ENCODE data around the gene GRN.

Gene GRN
- long read RNA-seq, donor 1, transcript GRN-201 (13 exons, 2,342 nt) = major isoform, 77 of 134 reads
- long read RNA-seq, donor 1, partial matches to known transcripts = 50 of 134 reads
- long read RNA-seq, donor 1, other reads (novel, unspliced or antisense) = 0 of 134 reads
- long read RNA-seq, donor 2, transcript GRN-201 (13 exons, 2,342 nt) = major isoform, 46 of 90 reads
- long read RNA-seq, donor 2, partial matches to known transcripts = 41 of 90 reads
- long read RNA-seq, donor 2, other reads (novel, unspliced or antisense) = 0 of 90 reads
- long read RNA-seq, donor 3, transcript GRN-201 (13 exons, 2,342 nt) = major isoform, 47 of 77 reads
- long read RNA-seq, donor 3, partial matches to known transcripts = 28 of 77 reads
- long read RNA-seq, donor 3, other reads (novel, unspliced or antisense) = 0 of 77 reads
- long read RNA-seq, donor 4, transcript GRN-201 (13 exons, 2,342 nt) = major isoform, 58 of 162 reads
- long read RNA-seq, donor 4, partial matches to known transcripts = 99 of 162 reads
- long read RNA-seq, donor 4, other reads (novel, unspliced or antisense) = 5 of 162 reads
- long read RNA-seq, donor 5, transcript GRN-201 (13 exons, 2,342 nt) = major isoform, 68 of 90 reads
- long read RNA-seq, donor 5, partial matches to known transcripts = 22 of 90 reads
- long read RNA-seq, donor 5, other reads (novel, unspliced or antisense) = 0 of 90 reads
- long read RNA-seq, donor 6, transcript GRN-201 (13 exons, 2,342 nt) = major isoform, 52 of 202 reads
- long read RNA-seq, donor 6, partial matches to known transcripts = 150 of 202 reads
- long read RNA-seq, donor 6, other reads (novel, unspliced or antisense) = 0 of 202 reads
- long read RNA-seq, donor 7 = 0 reads
- long read RNA-seq, donor 8, transcript GRN-201 (13 exons, 2,342 nt) = major isoform, 107 of 202 reads
- long read RNA-seq, donor 8, partial matches to known transcripts = 83 of 202 reads
- long read RNA-seq, donor 8, other reads (novel, unspliced or antisense) = 10 of 202 reads

DNA sequence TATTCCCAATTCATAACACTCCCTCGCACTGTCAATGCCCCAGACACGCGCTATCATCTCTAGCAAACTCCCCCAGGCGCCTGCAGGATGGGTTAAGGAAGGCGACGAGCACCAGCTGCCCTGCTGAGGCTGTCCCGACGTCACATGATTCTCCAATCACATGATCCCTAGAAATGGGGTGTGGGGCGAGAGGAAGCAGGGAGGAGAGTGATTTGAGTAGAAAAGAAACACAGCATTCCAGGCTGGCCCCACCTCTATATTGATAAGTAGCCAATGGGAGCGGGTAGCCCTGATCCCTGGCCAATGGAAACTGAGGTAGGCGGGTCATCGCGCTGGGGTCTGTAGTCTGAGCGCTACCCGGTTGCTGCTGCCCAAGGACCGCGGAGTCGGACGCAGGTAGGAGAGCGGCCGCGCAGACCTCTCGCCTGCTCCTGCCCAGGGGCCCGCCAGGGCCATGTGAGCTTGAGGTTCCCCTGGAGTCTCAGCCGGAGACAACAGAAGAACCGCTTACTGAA, at the start of gene GRN:
GRN (plus strand) TSS at position 364 of the 515 bp plus-strand sequence. CDS start 3,863 bp downstream, outside the sequence.
- peak; percentile 90 for DNase-seq

DNA sequence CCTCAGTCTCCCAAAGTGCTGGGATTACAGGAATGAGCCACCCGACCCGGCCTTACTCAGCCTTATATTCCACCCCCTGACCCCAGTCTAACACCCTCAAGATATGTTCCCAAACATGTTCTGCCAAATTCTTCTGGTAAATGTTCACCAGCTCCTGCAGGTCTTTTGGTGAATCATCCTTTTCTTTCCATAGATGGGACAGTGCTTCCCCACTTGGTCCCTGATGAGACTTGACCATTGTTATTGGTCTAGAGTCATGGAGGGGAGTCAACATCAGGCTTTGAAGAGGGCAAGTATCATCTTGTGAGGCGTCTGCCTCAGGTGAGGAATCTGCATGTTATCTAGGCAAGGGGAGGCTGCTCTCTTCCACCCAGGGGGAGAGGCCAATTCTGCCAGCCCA, 47.1 kb upstream of the GRN start:
- DNase-seq = no peak

DNA sequence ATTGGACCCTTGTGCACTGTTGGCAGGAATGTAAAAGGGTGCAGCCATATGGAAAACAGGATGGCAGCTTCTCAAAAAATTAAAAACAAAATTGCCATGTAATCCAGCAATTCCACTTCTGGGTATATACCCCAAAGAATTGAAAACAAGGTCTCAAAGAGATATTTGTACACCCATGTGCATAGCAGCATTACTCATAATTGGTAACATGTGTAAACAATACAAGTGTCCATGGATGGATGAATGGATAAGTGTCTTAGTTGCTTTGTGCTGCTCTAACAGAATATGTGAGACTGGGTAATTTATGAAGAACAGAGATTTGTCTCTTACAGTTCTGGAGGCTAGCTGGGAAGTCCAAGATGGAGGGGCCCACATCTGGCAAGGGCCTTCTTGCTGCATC, 40.5 kb upstream of the GRN start:
- DNase-seq = no peak

DNA sequence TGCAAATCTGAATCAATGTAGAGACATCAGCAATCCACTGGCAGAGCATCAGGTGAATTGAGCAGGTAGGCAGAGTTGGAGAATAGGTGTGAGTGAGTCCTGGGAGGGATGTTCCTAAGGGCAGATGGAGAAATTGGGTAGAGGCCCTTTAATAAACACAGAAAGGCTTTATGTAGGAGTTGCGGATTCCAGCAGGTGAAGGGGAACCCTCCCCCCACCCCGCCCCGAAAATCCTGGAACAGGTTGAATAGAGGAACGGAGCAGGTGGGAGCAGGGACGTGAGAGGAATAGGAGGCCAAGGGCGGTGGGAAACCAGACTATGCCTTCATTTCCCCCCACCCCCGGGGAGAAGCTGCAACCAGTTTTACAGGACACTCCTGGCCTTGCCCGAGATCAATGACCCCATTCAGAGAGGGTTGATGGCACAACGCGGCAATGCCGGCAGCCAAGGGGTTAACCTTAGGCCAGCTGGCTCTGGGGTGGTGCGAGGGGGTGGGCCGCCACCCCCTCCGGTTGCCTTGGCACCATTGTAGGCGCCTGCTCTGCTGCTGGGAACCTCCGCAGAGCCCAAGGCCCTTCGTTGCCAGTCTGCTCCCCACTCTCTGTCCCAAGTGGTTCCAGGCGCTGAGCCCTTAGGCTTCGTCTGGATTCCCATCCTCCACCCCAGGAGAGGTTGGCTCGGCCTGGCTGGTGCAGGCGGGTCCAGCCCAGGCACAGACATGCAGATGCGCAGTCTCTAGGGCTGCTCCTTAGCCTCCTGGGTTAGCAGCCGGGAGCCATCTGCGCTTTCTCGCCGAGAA, 37.5 kb upstream of the GRN start:
- DNase-seq = peak; percentile 52

DNA sequence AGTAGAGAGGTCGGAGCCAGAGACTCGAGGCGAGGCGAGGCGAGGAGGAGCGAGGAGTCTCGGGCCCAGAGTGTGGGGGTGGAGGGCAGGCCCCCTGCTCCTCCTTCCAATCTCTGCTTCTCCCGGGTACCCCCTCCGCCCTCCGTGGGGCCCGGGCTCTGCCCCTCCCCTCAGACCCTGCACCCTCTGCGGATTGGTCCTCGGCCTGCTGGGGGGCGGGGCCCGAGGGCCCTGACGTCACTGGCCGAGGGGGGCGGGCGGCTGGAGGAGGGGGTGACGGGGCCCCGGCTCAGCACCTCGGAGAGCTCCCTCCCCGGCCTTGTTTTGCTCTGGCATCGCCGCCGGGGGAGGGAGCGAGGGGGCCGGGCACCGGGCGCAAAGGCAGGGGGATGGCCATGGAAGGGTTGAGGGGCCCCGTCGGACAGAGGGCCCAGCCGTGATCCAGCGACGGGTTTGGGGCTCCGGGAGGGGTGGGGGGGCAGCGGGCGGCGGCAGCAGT, 36.7 kb upstream of the GRN start, which contains the start of gene RUNDC3A:
RUNDC3A (plus strand) TSS at position 282 of the 499 bp plus-strand sequence. CDS start 232 bp downstream, outside the sequence.
- DNase-seq = peak; percentile 80

DNA sequence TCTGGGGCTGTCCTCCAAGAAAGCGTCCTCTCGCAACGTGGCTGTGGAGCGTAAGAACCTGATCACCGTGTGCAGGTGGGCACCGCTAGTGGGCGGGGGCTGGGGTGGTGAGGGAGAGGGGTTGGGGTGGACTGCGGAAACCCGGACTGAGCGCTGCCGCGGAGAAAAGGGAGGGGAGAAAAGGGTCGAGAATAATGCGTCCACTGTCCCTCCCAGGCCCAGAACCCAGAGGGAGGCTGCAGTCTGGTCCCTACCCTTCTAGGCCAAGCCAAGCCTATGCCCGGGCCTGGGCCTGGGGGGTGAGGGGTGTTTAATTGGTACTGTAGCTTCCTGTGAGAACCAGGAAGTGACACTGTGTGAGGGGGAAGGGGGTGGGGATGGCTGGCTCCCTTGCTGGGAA, 36.2 kb upstream of the GRN start:
- DNase-seq = no peak

DNA sequence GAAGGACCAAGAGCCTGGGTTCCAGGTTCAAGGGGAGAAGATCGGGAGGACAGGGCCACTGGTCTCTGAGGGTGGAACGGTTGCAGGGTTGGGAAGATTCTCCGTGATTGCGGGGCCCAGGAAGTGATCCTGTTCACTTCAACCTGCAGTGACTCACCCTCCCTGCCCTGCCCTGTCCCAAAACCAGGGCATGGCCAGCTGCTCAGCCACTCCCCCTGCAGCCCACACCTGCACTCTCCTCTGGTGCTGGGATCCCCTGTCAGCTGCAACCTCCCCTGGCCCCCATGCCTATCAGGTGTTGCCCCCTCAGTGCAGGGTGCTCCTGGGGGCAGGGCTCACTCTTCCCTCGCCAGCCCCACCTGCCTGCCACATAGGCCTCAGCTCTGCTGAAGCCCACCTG, 35.6 kb upstream of the GRN start:
- DNase-seq = no peak

DNA sequence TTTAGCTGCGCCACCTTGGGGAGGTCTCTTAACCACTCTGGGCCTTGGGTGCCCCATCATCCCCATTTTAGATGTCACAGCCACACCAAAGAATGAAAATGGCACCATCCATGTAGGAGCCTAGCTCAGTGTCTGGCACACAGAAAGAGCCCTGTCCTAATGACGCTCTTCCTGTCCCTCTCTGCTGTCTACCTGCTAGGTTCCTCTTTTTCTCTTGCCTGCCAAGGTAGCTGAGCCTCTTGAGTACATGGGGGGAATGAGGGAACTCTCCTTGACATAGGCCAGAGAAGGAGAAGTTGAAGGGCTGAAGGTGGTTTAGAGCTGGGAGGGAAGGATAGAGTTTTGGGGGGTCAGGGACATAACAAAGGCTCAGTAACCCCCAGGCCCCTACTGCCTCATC, 34.9 kb upstream of the GRN start:
- DNase-seq = no peak

DNA sequence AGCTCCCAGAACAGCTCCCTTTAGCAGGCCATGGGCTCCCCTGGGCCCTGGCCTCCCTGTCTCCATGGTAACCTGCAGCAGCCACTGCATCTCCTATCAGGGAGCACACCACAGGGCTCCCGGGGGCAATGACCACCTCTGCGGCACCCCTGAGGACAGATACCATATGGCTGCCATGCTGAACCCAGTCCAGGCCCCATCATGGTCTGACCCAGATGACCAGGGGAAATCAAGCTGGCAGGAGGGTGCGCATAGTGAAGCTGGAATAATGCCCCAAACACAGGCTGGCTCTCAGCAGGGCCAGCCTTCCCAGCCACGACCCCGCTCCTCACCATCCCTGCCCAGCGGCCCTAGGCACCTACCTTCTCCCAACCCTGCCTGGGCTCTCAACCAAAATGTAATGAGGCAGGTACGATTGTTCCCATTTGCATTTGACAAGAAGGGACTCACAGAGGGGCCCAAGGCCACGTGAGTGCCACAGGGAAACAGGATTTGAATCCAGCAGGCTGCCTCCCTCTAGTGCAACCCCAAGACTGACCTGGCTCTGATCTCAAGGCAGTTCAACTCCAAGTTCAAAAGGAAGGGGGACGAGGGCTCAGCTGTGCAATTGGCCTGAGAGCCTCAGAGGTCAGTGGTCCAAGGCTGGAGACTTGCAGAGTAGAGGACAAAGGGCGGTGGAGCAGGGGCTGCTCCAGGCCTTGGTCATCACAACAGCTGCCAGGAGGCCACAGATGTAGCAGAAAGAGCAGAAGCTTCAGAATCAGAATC, 34.3 kb upstream of the GRN start:
- DNase-seq = no peak

DNA sequence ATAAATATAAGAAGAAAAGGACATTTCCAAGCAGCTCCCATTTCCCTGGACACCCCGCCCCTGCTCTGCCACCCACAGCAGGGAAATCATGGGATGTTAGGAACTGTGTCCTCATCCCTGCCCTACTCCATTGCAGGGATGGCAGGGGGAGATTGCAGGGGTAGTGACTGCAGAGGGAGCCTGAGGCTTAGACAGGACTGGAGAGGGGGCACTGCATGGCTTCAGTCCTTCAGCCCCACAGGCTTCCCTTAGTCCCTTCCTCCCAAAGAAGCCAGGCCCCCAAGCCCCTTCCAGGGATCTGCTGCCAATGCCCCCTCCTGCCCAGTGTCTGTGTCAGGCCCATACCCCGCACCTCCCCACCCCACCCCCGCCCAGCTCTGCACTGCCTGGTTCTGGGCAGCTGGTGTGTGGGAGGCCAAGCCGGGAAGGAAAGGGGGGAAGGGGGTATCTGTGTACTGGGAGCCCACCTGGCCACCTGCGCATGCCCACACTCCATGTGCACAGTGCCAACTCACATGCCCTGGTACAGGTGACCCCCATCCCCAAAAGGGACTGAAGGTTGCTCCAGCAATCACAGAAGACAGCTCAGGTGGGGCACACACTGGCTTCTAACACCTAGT, 33.4 kb upstream of the GRN start:
- no peak for DNase-seq

DNA sequence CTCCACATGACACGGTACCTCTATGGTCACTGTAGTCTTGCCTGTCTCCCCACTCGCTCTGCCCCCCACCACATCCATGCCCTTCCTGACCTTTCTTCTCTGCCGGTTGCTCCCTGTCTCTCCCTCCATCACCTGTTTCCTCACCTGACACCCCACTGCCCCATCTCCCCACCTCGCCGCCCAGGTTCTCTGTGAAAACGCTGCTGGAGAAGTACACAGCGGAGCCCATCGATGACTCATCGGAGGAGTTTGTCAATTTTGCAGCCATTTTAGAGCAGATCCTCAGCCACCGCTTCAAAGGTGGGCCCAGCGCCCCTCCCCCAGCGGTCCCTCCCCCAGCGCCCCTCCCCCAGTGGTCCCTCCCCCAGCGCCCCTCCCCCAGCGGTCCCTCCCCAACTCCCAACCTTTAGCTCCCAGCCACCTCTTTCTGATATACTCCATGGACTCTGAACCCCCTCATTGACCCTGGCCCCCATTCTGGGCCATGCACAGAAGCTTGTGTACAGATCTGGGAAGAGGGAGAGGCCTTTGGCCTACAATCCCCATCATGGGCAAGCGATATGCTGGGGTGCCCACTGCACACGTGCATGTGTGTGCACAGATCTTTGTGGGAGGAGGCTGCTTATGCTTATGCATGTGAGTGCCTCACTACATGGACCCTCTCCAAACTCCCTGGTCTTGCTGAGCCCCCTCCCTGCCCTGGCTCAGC, 32.6 kb upstream of the GRN start:
- DNase-seq = no peak

DNA sequence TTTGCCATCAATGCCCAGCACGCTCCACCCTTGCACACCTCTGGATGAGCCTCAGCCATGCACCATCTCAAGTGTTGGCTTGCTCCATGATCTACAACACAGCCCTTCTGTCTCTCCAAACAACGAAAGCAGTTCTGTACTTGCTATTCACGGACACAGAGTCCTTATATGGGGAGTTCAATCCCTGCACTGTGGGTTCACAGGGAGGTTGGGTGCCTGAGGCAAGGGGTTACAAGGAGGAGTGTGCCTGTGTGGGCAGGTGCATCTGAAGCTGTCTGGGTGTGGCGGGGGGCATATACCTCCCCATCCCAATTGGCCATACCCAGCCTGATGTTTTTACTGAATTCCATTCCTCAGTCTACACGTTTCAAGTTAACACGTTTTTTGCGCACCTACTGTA, 31.1 kb upstream of the GRN start:
- DNase-seq = no peak

DNA sequence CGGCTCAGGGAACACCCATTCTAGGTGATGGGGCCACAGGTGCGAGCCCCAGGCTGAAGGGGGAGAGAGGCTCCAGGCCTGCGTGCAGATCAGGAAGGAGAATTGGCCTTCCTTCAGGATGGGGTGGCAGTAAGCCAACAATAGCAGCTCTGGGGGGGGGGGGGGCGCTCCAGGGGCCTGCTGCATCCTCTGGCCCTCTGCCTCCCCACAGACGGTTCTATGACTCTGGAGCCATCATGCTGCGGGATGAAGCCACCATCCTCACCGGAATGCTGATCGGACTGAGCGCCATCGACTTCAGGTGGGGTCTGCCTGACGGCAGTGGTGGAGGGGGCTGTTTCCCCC, 30.6 kb upstream of the GRN start:
- no peak for DNase-seq

DNA sequence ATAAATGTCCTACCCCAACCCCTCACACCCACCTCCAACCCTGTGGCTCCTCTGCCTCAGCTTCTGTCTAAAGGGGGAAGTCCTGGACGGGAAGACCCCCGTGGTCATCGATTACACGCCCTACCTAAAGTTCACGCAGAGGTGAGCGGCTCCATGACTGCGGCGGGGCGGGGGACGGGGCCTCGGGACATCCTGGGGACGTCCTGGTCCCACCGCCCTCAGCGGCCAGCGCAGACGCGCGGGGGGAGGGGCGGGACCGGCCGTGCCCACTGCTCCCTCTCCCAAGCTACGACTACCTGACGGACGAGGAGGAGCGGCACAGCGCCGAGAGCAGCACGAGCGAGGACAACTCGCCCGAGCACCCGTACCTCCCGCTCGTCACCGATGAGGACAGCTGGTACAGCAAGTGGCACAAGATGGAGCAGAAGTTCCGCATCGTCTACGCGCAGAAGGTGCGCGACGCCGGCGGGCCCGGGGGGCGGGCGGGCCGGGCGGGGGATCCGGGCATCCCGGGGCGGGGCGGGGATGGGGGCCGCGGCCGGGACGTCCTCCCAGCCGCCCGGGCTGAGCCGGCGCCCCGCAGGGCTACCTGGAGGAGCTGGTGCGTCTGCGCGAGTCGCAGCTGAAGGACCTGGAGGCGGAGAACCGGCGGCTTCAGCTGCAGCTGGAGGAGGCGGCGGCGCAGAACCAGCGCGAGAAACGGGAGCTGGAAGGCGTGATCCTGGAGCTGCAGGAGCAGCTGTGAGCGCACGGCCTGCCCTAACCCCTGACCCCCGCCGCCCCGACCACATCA, 30.0 kb upstream of the GRN start:
- DNase-seq = peak; percentile 40

DNA sequence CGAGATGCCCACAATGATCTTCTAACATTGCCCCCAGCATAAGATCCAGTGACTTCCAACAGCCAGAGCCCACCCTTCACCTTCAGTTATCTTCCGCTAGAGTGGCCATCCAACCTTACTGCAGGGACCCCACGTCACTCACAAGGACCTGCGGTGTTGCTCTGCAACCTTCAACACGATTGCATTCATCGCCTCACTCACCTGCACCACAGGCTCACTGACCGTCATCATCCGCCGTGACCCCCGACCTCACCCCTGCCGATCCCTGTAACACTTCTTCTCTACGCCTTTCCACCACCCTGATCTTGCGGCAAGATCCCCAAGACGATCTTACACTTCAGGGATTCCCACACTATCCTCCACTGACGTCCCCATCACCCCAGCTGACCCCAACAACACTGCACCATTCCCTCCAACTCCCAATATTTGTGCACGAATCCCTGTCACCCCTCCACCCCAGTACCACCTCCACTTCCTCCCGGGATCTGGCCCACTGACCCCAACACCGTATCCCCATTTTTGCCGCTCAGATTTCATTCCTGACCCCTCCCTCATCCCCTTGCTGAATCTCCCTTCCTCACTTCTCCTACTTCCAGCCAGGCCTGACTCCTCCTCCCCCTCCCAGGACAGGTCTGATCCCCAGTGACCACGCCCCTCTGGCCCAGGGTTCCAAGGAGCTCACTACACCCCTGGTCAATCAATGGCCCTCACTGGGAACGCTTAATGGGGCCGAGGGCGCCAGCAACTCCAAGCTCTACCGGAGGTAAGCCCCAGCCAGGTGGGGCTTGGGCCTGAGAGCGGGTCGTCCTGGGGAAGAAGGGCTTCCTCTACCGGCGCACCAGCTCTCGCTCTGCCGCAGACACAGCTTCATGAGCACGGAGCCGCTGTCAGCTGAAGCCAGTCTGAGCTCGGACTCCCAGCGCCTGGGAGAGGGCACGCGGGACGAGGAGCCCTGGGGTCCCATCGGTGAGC, 29.1 kb upstream of the GRN start:
- no peak for DNase-seq

DNA sequence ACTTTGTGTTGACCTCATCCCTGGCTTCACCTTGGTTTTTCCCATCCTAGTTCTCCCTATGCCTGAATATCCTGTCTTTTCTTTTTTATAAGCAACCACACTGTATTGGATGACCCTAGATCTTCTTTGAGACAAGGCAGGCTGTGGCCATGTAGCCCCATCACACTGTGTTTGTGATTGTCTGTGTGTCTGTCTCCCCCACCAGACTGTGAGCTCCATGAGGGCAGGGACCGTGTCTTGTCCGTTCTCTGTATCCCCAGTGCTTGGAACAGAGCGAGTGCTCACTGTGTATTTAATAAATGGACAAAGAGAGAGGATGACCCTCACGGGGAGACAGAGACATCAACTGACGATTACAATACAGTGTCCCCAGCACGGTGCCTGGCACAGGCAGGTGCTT, 27.6 kb upstream of the GRN start:
- no peak for DNase-seq

DNA sequence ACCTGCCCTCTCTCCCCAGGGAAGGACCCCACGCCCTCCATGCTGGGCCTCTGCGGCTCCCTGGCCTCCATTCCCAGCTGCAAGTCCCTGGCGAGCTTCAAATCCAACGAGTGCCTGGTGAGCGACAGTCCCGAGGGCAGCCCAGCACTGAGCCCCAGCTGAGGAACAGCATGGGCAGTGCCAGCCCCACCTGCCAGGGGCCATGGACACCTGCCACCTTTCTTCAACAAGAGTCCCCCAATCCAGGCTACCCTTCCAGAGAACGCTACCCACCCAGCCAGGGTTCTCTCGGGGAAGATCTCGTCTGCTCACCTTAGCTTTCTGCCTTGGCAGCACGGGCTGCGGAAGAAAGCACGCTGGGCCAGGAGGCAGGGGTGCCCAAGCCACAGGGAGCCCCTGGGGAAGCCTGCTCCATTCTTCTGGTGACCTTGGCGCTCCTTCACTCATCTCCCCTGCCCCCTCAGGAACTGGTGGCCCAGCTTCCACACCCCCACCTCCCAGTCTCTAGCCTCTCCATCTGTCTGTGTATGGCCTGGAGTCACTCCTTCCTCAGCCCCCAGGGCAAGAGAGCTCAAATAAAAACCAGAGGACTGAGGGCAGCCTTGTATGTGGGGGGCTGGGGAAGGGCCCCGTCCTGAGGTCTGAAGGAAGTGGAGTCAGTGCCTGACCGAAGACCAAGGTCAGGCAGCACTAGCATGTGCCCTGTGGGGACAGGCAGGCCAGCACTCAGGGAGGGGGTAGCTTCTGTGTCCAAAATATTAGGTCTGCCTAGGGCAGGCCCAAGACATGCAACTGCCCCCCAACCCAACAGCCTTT, 26.8 kb upstream of the GRN start:
- DNase-seq = no peak

Data from right kidney (tissue), 9 donors.